B cell (primary cell): ENCODE data around the gene SLCO3A1. TPM values are rescaled to one million over a fixed set of nuclear protein-coding genes. Genes with fewer than 3 reads are reported as not detected.

ENCODE experiments used
- ATAC-seq: fragments of 200-7000 bp; cut with Tn5 transposase; one replicate; pipeline ENCODE4 v1.10.0; 2021; ENCODE audit warnings: low read depth, mild to moderate bottlenecking, moderate number of reproducible peaks, moderate library complexity
- CTCF ChIA-PET: fragments of 350-600 bp; sonication (Branson Sonifier 250); formaldehyde crosslinking; loops from one replicate; lab custom pipeline; 2021; ENCODE audit warnings: antibody characterized with exemption, inconsistent platforms; lab: Charles Lee
- POLR2A ChIA-PET: fragments of 350-600 bp; sonication (Branson Sonifier 250); formaldehyde crosslinking; loops from one replicate; lab custom pipeline; 2021; ENCODE audit warnings: antibody characterized with exemption; lab: Charles Lee
- DNase-seq: peaks from one replicate; pipeline ENCODE4 v3.0.0; 2013
- H2AFZ ChIP-seq: 2 replicates; pipeline ENCODE4 v1.6.1; 2012; ENCODE audit warnings: mild to moderate bottlenecking, low read depth, low read length; ENCODE audit not compliant: insufficient read depth, poor library complexity, severe bottlenecking
- H3K27ac ChIP-seq, 2 donors: 1 replicate in 1 of 2; 2 replicates in 1 of 2; pipeline ENCODE4 v1.5.1; 2012 to 2013; ENCODE audit warnings: low read length in 2 of 2, mild to moderate bottlenecking in 2 of 2, moderate library complexity in 1 of 2
- H3K27me3 ChIP-seq, 4 experiments: fragments of 200-600 bp in 1 of 4; sonication (generic) in 1 of 4; replicated peaks in 1 of 4; 1 replicate in 2 of 4; 2 replicates in 2 of 4; pipeline versions ENCODE4 v1.6.1 to v1.7.0; 2013 to 2016; ENCODE audit warnings: low read length in 3 of 4, mild to moderate bottlenecking in 2 of 4, mixed read lengths in 1 of 4, moderate library complexity in 1 of 4; ENCODE audit not compliant: insufficient read depth in 4 of 4, control insufficient read depth in 3 of 4; ENCODE audit errors: control extremely low read depth in 1 of 4
- H3K36me3 ChIP-seq, 2 experiments: replicated peaks in 1 of 2; 1 replicate in 1 of 2; 2 replicates in 1 of 2; pipeline versions ENCODE4 v1.6.1 to v1.7.1; 2013; ENCODE audit warnings: low read length in 1 of 2; ENCODE audit not compliant: insufficient read depth in 2 of 2, control insufficient read depth in 1 of 2; ENCODE audit errors: control extremely low read depth in 1 of 2, extremely low read depth in 1 of 2
- H3K4me1 ChIP-seq, 2 donors: fragments of 200-600 bp in 1 of 2; sonication (generic) in 1 of 2; 1 replicate in 1 of 2; 2 replicates in 1 of 2; pipeline versions ENCODE4 v1.5.1 to v1.6.1; 2013 to 2017; ENCODE audit warnings: low read length in 2 of 2; ENCODE audit not compliant: control insufficient read depth in 2 of 2, insufficient read depth in 2 of 2
- H3K4me2 ChIP-seq: replicated peaks from 2 replicates; pipeline ENCODE3; 2012; ENCODE audit warnings: mild to moderate bottlenecking, low read depth, low read length; ENCODE audit not compliant: poor library complexity, severe bottlenecking
- H3K4me3 ChIP-seq, 5 experiments: fragments of 200-600 bp in 1 of 5; sonication (generic) in 1 of 5; 1 replicate in 3 of 5; 2 replicates in 2 of 5; pipeline versions ENCODE4 v1.5.1 to v1.7.0; 2011 to 2016; ENCODE audit warnings: low read length in 4 of 5, mild to moderate bottlenecking in 4 of 5, low read depth in 2 of 5, control low read depth in 1 of 5, moderate library complexity in 1 of 5; ENCODE audit not compliant: insufficient read depth in 1 of 5; ENCODE audit errors: control extremely low read depth in 1 of 5, extremely low read depth in 1 of 5
- H3K79me2 ChIP-seq: fragments of 200-600 bp; sonication (generic); one replicate; pipeline ENCODE4 v1.6.0; 2016; ENCODE audit warnings: low read length; ENCODE audit not compliant: control insufficient read depth, insufficient read depth
- H3K9ac ChIP-seq: fragments of 200-600 bp; sonication (generic); 2 replicates; pipeline ENCODE4 v1.6.1; 2017; ENCODE audit warnings: mild to moderate bottlenecking, low read length, moderate library complexity
- H3K9me3 ChIP-seq, 3 donors: one replicate each; pipeline versions ENCODE4 v1.6.1 to v1.7.1; 2013; ENCODE audit warnings: low read length in 2 of 3; ENCODE audit not compliant: control insufficient read depth in 2 of 3, insufficient read depth in 1 of 3; ENCODE audit errors: control extremely low read depth in 1 of 3
- H4K20me1 ChIP-seq: 2 replicates; pipeline ENCODE4 v1.6.0; 2012; ENCODE audit warnings: mild to moderate bottlenecking, low read length; ENCODE audit not compliant: insufficient read depth, control insufficient read depth, poor library complexity, severe bottlenecking
- H3K27ac Mint-ChIP-seq: one replicate; pipeline ENCODE4 v1.8.0; 2021; ENCODE audit warnings: mixed read lengths
- H3K27me3 Mint-ChIP-seq: one replicate; pipeline ENCODE4 v1.8.0; 2021; ENCODE audit warnings: mixed read lengths
- H3K4me1 Mint-ChIP-seq: one replicate; pipeline ENCODE4 v1.8.0; 2021; ENCODE audit warnings: mixed read lengths
- H3K4me3 Mint-ChIP-seq: one replicate; pipeline ENCODE4 v1.8.0; 2021; ENCODE audit warnings: mixed read lengths
- H3K9me3 Mint-ChIP-seq: one replicate; pipeline ENCODE4 v1.8.0; 2022; ENCODE audit warnings: mixed read lengths; ENCODE audit not compliant: insufficient read depth
- EZH2 ChIP-seq: IDR thresholded peaks from 2 replicates; pipeline ENCODE4 v1.6.1; 2012; ENCODE audit warnings: borderline replicate concordance, low read depth, mild to moderate bottlenecking, moderate library complexity, low read length; ENCODE audit not compliant: insufficient read depth, poor library complexity, severe bottlenecking
- WGBS: methylation state at CpG from one replicate; pipeline ENCODE4 v1.1.5; 2013; ENCODE audit warnings: missing lambda C conversion rate; ENCODE audit not compliant: insufficient coverage; 5-methylcytosine and 5-hydroxymethylcytosine counted together
- intact Hi-C: fragments of 100-400 bp; cut with micrococcal nuclease; formaldehyde crosslinking; loops from one replicate; pipeline ENCODE4 v1.10.0; 2022
- polyA plus RNA-seq: library from polyadenylated mRNA; depleted of rRNA; stranded (reverse); fragments of >200 nt; gene quantifications from 2 replicates; pipeline ENCODE4 v1.2.3, GENCODE V29; 2012
- total RNA-seq, 2 donors: library from RNA; stranded (reverse); fragments of 120-200 nt in 1 of 2; gene quantifications; 1 replicate in 1 of 2; 2 replicates in 1 of 2; pipeline versions ENCODE4 v1.2.3 to v1.2.4, GENCODE V29; 2013 to 2022
- TF ChIP-seq, protein P1 (sequence below): fragments of 200-600 bp; IDR thresholded peaks from one replicate; pipeline ENCODE4 v1.8.0; 2022; ENCODE audit warnings: antibody characterized with exemption, mild to moderate bottlenecking

SLCO3A1 gene
- total and polyA plus RNA-seq, 2 donors (not counting 1 experiment from before 2014, with no cell fraction given) = 0.99 to 2.3 TPM

DNA sequence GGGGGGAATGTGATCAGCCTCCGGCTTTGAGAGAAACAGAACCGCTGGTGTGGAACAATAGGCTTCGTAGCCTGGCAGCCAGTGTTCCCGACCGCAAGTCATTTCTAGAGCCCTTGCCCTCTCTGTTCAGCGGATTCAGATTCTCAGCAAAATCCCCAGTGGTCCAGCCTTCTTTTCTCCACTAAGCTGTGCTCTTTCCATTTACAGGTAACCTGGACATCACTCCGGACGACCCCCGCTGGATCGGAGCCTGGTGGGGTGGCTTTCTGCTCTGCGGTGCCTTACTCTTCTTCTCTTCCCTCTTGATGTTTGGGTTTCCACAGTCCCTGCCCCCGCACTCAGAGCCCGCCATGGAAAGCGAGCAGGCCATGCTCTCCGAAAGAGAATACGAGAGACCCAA, 250.6 kb downstream of the SLCO3A1 start:
- ChIA-PET POLR2A (no interaction called here), CTCF (no interaction called here)
- intact Hi-C loops = no loop called here
- ATAC-seq = no peak
- H3K4me3 Mint-ChIP-seq = no peak overlapping the region
- Histone ChIP-seq H3K4me3 (no peak overlapping the region), H3K36me3 (no peaks in the 10 kb centered on the region), H3K27ac (no peak overlapping the region), H3K9me3 (no peaks in the 10 kb centered on the region), H3K27me3 (no peaks in the 10 kb centered on the region), H3K4me1 (peaks cover 3 to 10% of the 10 kb centered on the region in 2 donors), H2AFZ (no peak overlapping the region), H4K20me1 (no peaks in the 10 kb centered on the region), H3K9ac (no peak overlapping the region), H3K4me2 (no peak overlapping the region), H3K79me2 (no peaks in the 10 kb centered on the region)
- H3K27ac Mint-ChIP-seq = no peak overlapping the region
- H3K9me3 Mint-ChIP-seq = no peaks in the 10 kb centered on the region
- WGBS = 94% methylated on average over 14 of the region's 16 CpGs
- TF ChIP-seq EZH2 = no peak
- TF ChIP-seq, protein P1, sequence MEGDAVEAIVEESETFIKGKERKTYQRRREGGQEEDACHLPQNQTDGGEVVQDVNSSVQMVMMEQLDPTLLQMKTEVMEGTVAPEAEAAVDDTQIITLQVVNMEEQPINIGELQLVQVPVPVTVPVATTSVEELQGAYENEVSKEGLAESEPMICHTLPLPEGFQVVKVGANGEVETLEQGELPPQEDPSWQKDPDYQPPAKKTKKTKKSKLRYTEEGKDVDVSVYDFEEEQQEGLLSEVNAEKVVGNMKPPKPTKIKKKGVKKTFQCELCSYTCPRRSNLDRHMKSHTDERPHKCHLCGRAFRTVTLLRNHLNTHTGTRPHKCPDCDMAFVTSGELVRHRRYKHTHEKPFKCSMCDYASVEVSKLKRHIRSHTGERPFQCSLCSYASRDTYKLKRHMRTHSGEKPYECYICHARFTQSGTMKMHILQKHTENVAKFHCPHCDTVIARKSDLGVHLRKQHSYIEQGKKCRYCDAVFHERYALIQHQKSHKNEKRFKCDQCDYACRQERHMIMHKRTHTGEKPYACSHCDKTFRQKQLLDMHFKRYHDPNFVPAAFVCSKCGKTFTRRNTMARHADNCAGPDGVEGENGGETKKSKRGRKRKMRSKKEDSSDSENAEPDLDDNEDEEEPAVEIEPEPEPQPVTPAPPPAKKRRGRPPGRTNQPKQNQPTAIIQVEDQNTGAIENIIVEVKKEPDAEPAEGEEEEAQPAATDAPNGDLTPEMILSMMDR = no peak
- no peak for DNase-seq
- H3K27me3 Mint-ChIP-seq = no peaks in the 10 kb centered on the region
- peaks cover 11% of the 10 kb centered on the region for H3K4me1 Mint-ChIP-seq

DNA sequence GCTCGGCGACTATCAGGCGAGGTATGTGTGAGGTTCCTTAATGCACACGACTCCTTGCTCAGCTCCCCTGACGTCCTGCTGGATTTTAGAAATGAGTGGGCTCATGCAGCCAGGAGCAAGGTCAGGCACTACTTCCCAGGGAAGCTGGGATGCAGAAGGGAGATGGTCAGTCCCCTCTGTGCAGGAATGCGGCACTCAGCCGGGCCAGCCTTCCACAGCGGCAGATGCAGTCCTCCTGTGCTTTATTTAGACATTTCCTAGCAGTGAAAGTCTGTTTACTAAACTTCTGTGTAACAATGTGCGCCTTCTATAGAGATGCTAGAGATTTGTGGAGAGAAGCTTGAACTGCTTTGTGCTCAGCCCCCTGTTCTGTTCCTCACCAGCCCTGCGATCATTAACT, 252.1 kb downstream of the SLCO3A1 start:
- H3K4me3 ChIP-seq = no peak overlapping the region
- Mint-ChIP-seq H3K9me3 (no peaks in the 10 kb centered on the region), H3K27me3 (no peaks in the 10 kb centered on the region), H3K4me3 (no peak overlapping the region), H3K27ac (no peak overlapping the region), H3K4me1 (peaks cover 11% of the 10 kb centered on the region)
- CTCF ChIA-PET = no interaction called here
- intact Hi-C loops = no loop called here
- H3K36me3 ChIP-seq = no peaks in the 10 kb centered on the region
- H4K20me1 ChIP-seq = no peaks in the 10 kb centered on the region
- H3K27ac ChIP-seq = no peak overlapping the region
- no peak overlapping the region for H3K9ac ChIP-seq
- peaks cover 3 to 10% of the 10 kb centered on the region in 2 donors for H3K4me1 ChIP-seq
- TF ChIP-seq EZH2 = no peak
- TF ChIP-seq, protein P1 = no peak
- no peaks in the 10 kb centered on the region for H3K27me3 ChIP-seq
- H3K79me2 ChIP-seq = no peaks in the 10 kb centered on the region
- POLR2A ChIA-PET = no interaction called here
- DNase-seq = no peak
- H3K4me2 ChIP-seq = no peak overlapping the region
- no peak overlapping the region for H2AFZ ChIP-seq
- H3K9me3 ChIP-seq = no peaks in the 10 kb centered on the region
- 89% methylated on average over 9 of the region's 10 CpGs for WGBS
- no peak for ATAC-seq
